ENCODE results near the gene GRIN3A. TPM values are rescaled to one million over a fixed set of nuclear protein-coding genes. Genes with fewer than 3 reads are reported as not detected.

Gene GRIN3A
- polyA plus RNA-seq, 1 of the 3 experiments (the other 2 are of a cell fraction): not detected

GRCh38 chr9:101601904-101602765 is 136.3 kb downstream of the GRIN3A start:
- Histone ChIP-seq H3K4me2 (no peak overlapping the region), H3K9me2 (no peaks in the 10 kb centered on the region), H3K4me1 (ENCODE audit: control insufficient read depth in 1 of 2, insufficient read depth in 2 of 2, low read depth in 1 of 2, low read length in 1 of 2) (no peaks in the 10 kb centered on the region), H3K27me3 (ENCODE audit: insufficient read depth) (peaks cover 24% of the 10 kb centered on the region), H3K79me2 (ENCODE audit: insufficient read depth) (no peaks in the 10 kb centered on the region), H3K27ac (ENCODE audit: low read depth in 2 of 2, low read length in 1 of 2) (no peak overlapping the region), H3F3A (replicated peaks; ENCODE audit: insufficient read depth) (no peaks in the 10 kb centered on the region), H4K20me1 (ENCODE audit: insufficient read depth) (no peaks in the 10 kb centered on the region), H3K4me3 (ENCODE audit: low read depth in 2 of 2, low read length in 1 of 2) (no peak overlapping the region; a peak in 1 of 4 replicates), H2AFZ (ENCODE audit: low read depth) (no peak overlapping the region), H3K36me3 (replicated peaks in 1 of 2; ENCODE audit: control insufficient read depth in 1 of 2, insufficient read depth in 2 of 2, low read length in 1 of 2) (no peaks in the 10 kb centered on the region), H3K9me3 (no peaks in the 10 kb centered on the region), H3K9ac (no peak overlapping the region)
- peak; percentile 61 for DNase-seq
- POLR2A ChIA-PET: no interaction called here
- TF ChIP-seq RXRA (IDR thresholded peaks at IDR 0.05; ENCODE audit: borderline replicate concordance, low read depth) (no peak), SMC3 (IDR thresholded peaks at IDR 0.05; ENCODE audit: low read depth, low read length) (peak; percentile 70), RAD21 (IDR thresholded peaks at IDR 0.05; ENCODE audit: low read length) (peak; percentile 83), CTCF (IDR thresholded peaks at IDR 0.05) (peak; percentile 78)
- CTCF ChIA-PET: interaction anchor here (0.5 to 1.6 kb wide), 14 partner anchors 8 to 225 kb away, joined by 3 to 9 read pairs (median 3); no protein-coding TSS in a partner anchor
- whole genome bisulfite sequencing (ENCODE audit: low lambda C conversion rate): 5% methylated on average over 11 of the region's 11 CpGs

GRCh38 chr9:101594796-101595195 is 143.7 kb downstream of the GRIN3A start, which contains the start of gene PPP3R2:
Gene PPP3R2, minus strand, starts transcription at chr9:101594969. Its CDS starts 48 bp downstream, at chr9:101594921.
- H3K9me3 ChIP-seq: no peaks in the 10 kb centered on the region
- no peak within 1 kb of the TSS for H3K4me3 ChIP-seq (ENCODE audit: low read depth in 2 of 2, low read length in 1 of 2)
- CTCF ChIA-PET: no interaction called here
- H3F3A ChIP-seq (replicated peaks; ENCODE audit: insufficient read depth): no peaks in the 10 kb centered on the region
- H3K27ac ChIP-seq (ENCODE audit: low read depth in 2 of 2, low read length in 1 of 2): no peak within 1 kb of the TSS
- H3K79me2 ChIP-seq (ENCODE audit: insufficient read depth): no peaks in the 10 kb centered on the region
- no peak within 1 kb of the TSS for H3K4me2 ChIP-seq
- H3K4me1 ChIP-seq (ENCODE audit: control insufficient read depth in 1 of 2, insufficient read depth in 2 of 2, low read depth in 1 of 2, low read length in 1 of 2): no peaks in the 10 kb centered on the region
- no peak within 1 kb of the TSS for H2AFZ ChIP-seq (ENCODE audit: low read depth)
- no peaks in the 10 kb centered on the region for H3K36me3 ChIP-seq (replicated peaks in 1 of 2; ENCODE audit: control insufficient read depth in 1 of 2, insufficient read depth in 2 of 2, low read length in 1 of 2)
- 39% methylated on average over 19 of the region's 19 CpGs for WGBS (ENCODE audit: low lambda C conversion rate)
- TF ChIP-seq SIN3A (IDR thresholded peaks at IDR 0.05; ENCODE audit: borderline replicate concordance, low read depth, low read length) (no peak), GABPA (IDR thresholded peaks at IDR 0.05; ENCODE audit: low read depth) (no peak), SMC3 (IDR thresholded peaks at IDR 0.05; ENCODE audit: low read depth, low read length) (no peak), MAX (IDR thresholded peaks at IDR 0.05; ENCODE audit: low read depth) (no peak), USF2 (IDR thresholded peaks at IDR 0.05; ENCODE audit: borderline replicate concordance, low read depth, low read length) (no peak), EP300 (IDR thresholded peaks at IDR 0.05; ENCODE audit: borderline replicate concordance in 1 of 2, low read depth in 1 of 2, low read length in 1 of 2) (no peak), POLR2AphosphoS5 (IDR thresholded peaks at IDR 0.05; ENCODE audit: low read depth, low read length) (no peak)
- POLR2A ChIA-PET: no interaction called here
- peaks cover 6% of the 10 kb centered on the region; the same call in 1 of the 2 replicates for H3K27me3 ChIP-seq (ENCODE audit: insufficient read depth)
- no peak for DNase-seq
- no peak within 1 kb of the TSS for H3K9ac ChIP-seq
- H4K20me1 ChIP-seq (ENCODE audit: insufficient read depth): no peaks in the 10 kb centered on the region
- H3K9me2 ChIP-seq: no peaks in the 10 kb centered on the region
